MCF 10A (cell line): ENCODE data around the gene RALGPS1. TPM values are rescaled to one million over a fixed set of nuclear protein-coding genes. Genes with fewer than 3 reads are reported as not detected.

Experiments
- BruUV-seq: library from RNA; stranded (reverse); fragments of 400-500 nt; replicated peaks from 2 replicates; lab custom pipeline; 2021; lab: Mats Ljungman, UMichigan
- CTCF ChIA-PET: fragments of 300-600 bp; sonication (Branson Sonifier 250); formaldehyde crosslinking; extraction: SDS; loops from one replicate; lab custom pipeline; 2021; ENCODE audit warnings: antibody characterized with exemption, inconsistent platforms; lab: Yijun Ruan, JAX
- POLR2A ChIA-PET: fragments of 300-600, 350-650 bp; sonication (Branson Sonifier 250); formaldehyde crosslinking; extraction: SDS; loops from one replicate; lab custom pipeline; 2020; ENCODE audit warnings: antibody characterized with exemption, inconsistent platforms; lab: Yijun Ruan, JAX
- DNase-seq: peaks from one replicate; pipeline ENCODE4 v3.0.0-alpha.2; 2018; ENCODE audit not compliant: unreplicated experiment
- H3K27ac Mint-ChIP-seq: one replicate; pipeline ENCODE4 v1.8.0; 2022; ENCODE audit warnings: mild to moderate bottlenecking, low read depth, mixed read lengths; ENCODE audit not compliant: unreplicated experiment
- H3K27me3 Mint-ChIP-seq: one replicate; pipeline ENCODE4 v1.8.0; 2022; ENCODE audit warnings: mixed read lengths; ENCODE audit not compliant: insufficient read depth, unreplicated experiment
- H3K36me3 Mint-ChIP-seq: one replicate; pipeline ENCODE4 v1.8.0; 2022; ENCODE audit warnings: mild to moderate bottlenecking, moderate library complexity, mixed read lengths; ENCODE audit not compliant: insufficient read depth, unreplicated experiment
- H3K4me1 Mint-ChIP-seq: one replicate; pipeline ENCODE4 v1.8.0; 2022; ENCODE audit warnings: mixed read lengths; ENCODE audit not compliant: insufficient read depth, unreplicated experiment
- H3K4me3 Mint-ChIP-seq: one replicate; pipeline ENCODE4 v1.8.0; 2022; ENCODE audit warnings: mild to moderate bottlenecking, moderate library complexity, mixed read lengths; ENCODE audit not compliant: unreplicated experiment
- H3K9me3 Mint-ChIP-seq: one replicate; pipeline ENCODE4 v1.8.0; 2022; ENCODE audit warnings: mixed read lengths; ENCODE audit not compliant: unreplicated experiment
- intact Hi-C: fragments of 100-400 bp; cut with micrococcal nuclease; formaldehyde crosslinking; loops from 2 replicates; pipeline ENCODE4 v1.14.1; 2022
- total RNA-seq: library from RNA; stranded (reverse); gene quantifications from 2 replicates; pipeline ENCODE4 v1.2.3, GENCODE V29; 2022
- TF ChIP-seq, protein P1 (sequence below): fragments of 200-600 bp; IDR thresholded peaks from one replicate; pipeline ENCODE4 v1.8.0; 2022; ENCODE audit warnings: antibody characterized with exemption, mild to moderate bottlenecking; ENCODE audit not compliant: unreplicated experiment

The RALGPS1 gene
- total RNA-seq, 1 experiment from 2014 or later: 2.4 TPM

DNA sequence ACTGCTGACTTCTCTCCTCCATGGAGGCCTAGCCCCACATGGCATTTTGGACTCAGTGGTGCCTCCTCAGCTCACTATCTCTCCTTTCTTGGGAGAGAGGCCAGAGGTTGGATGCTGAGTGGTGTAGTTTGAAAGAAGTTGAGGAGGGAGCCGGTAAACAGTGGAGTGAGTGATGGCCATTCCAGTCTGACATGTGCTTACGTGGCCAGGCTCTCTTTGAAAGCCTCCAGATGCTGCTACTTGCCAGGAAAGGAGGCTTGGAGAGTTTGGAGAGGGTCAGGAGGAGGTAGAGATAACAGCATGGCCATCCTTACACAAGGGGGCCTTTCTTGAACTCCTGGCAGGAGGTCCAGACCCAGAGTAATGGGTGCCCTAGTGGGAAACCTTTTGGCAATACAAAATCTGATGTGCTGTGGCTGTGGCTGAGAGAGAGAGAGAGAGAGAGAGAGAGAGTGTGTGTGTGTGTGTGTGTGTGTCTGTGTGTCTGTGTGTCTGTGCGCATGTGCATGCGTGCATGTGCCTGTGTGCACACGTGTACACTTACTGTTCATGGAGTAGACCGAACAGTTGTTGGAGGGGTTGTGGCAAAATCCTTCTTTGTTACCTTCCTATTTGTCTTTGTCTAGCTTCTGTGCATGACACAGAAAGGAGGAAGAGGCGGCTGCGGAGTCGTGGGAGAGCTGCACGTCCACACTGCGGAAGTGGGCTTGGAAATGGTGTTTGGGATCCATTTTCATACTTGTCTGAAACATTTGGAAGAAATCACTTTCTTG lies 37.8 kb downstream of the RALGPS1 start:
- intact Hi-C loops: no loop called here
- TF ChIP-seq, protein P1, sequence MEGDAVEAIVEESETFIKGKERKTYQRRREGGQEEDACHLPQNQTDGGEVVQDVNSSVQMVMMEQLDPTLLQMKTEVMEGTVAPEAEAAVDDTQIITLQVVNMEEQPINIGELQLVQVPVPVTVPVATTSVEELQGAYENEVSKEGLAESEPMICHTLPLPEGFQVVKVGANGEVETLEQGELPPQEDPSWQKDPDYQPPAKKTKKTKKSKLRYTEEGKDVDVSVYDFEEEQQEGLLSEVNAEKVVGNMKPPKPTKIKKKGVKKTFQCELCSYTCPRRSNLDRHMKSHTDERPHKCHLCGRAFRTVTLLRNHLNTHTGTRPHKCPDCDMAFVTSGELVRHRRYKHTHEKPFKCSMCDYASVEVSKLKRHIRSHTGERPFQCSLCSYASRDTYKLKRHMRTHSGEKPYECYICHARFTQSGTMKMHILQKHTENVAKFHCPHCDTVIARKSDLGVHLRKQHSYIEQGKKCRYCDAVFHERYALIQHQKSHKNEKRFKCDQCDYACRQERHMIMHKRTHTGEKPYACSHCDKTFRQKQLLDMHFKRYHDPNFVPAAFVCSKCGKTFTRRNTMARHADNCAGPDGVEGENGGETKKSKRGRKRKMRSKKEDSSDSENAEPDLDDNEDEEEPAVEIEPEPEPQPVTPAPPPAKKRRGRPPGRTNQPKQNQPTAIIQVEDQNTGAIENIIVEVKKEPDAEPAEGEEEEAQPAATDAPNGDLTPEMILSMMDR: no peak
- Mint-ChIP-seq H3K27ac (no peak overlapping the region), H3K4me3 (no peak overlapping the region), H3K4me1 (peaks cover 7% of the 10 kb centered on the region), H3K36me3 (no peaks in the 10 kb centered on the region), H3K9me3 (no peaks in the 10 kb centered on the region), H3K27me3 (peaks cover 22% of the 10 kb centered on the region)
- POLR2A ChIA-PET: no interaction called here
- no TSS peak for BruUV-seq
- CTCF ChIA-PET: interaction anchor here (2.4 kb wide), 1 partner anchor 11 kb away, joined by 9 read pairs; no protein-coding TSS in a partner anchor
- DNase-seq: no peak

DNA sequence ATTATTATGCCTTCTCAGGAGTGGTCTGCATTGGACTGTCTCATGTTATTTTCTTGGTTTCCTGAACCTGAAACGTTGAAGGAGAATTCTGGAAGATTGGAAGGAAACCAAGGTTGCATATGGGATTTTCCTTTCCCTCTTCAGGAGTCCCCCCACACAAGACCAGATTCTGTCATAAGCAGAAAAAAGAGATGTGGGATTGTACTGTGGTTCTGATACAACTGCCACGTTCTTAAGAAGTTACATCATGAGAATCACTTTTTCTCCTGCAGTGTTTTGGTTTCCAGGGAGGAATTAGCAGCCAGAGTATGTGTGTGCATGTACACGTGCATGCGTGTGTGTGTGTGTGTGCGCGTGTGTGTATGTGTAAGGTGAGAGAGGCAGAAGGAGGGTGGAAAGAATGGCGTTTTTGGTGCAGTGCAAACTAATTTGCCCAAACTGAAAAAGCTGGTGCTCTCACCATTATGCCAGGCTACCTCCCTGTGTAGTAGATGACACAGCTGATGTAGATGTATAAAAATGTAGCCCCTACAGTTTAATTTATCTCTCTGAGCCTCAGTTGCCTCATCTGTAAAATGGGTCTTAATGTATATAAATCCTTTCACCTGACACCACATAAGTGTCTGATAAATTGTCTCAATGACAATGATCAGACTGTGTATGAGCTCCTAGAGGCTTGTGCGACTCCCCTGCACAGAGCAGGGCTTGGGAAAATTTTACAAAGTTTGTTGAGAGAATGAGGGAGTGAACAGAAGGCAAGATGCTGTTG lies 38.6 kb downstream of the RALGPS1 start:
- H3K4me1 Mint-ChIP-seq: peaks cover 11% of the 10 kb centered on the region
- no peak overlapping the region for H3K27ac Mint-ChIP-seq
- intact Hi-C loops: no loop called here
- H3K36me3 Mint-ChIP-seq: no peaks in the 10 kb centered on the region
- TF ChIP-seq, protein P1: no peak
- POLR2A ChIA-PET: no interaction called here
- peaks cover 22% of the 10 kb centered on the region for H3K27me3 Mint-ChIP-seq
- DNase-seq: no peak
- no peaks in the 10 kb centered on the region for H3K9me3 Mint-ChIP-seq
- no peak overlapping the region for H3K4me3 Mint-ChIP-seq
- CTCF ChIA-PET: interaction anchor here (2.4 kb wide), 1 partner anchor 12 kb away, joined by 9 read pairs; no protein-coding TSS in a partner anchor
- no TSS peak for BruUV-seq

DNA sequence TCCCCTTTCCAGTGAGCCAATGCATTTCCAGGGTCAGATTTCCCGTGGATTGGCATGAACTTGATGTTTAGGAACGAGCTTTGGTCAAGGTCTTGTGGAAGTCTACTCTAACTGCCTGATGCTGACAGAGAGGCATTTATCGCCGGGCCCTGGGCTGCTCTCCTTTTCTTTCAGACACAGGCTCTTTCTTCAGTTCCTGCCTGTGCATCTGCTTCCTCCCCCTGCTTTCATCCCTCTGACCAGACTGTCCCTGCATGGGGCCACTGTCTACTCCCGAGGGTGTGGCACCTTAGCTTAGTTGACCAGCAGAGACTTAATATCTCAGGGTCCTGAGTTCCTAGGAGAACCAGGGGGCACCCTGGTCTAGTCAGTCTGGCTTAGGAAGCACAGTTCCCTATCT lies 41.2 kb downstream of the RALGPS1 start:
- H3K4me3 Mint-ChIP-seq: no peak overlapping the region
- no peaks in the 10 kb centered on the region for H3K36me3 Mint-ChIP-seq
- CTCF ChIA-PET: interaction anchor here (1.8 kb wide), 1 partner anchor 9 kb away, joined by 7 read pairs; no protein-coding TSS in a partner anchor
- H3K9me3 Mint-ChIP-seq: no peaks in the 10 kb centered on the region
- peaks cover 22% of the 10 kb centered on the region for H3K27me3 Mint-ChIP-seq
- no TSS peak for BruUV-seq
- intact Hi-C loops: no loop called here
- peaks cover 11% of the 10 kb centered on the region for H3K4me1 Mint-ChIP-seq
- no peak for DNase-seq
- no peak overlapping the region for H3K27ac Mint-ChIP-seq
- POLR2A ChIA-PET: no interaction called here
- TF ChIP-seq, protein P1: no peak
